ENCODE data around the gene WFIKKN2. TPM values are rescaled to one million over a fixed set of nuclear protein-coding genes. Genes with fewer than 3 reads are reported as not detected.

WFIKKN2 gene
- total RNA-seq, 1 donor from 2014 or later = not detected

- peak overlapping the region; percentile 25 for H3K4me3 Mint-ChIP-seq
Measured at GRCh38 chr17:50889528-50890118, 54.2 kb downstream of the WFIKKN2 start.

DNA sequence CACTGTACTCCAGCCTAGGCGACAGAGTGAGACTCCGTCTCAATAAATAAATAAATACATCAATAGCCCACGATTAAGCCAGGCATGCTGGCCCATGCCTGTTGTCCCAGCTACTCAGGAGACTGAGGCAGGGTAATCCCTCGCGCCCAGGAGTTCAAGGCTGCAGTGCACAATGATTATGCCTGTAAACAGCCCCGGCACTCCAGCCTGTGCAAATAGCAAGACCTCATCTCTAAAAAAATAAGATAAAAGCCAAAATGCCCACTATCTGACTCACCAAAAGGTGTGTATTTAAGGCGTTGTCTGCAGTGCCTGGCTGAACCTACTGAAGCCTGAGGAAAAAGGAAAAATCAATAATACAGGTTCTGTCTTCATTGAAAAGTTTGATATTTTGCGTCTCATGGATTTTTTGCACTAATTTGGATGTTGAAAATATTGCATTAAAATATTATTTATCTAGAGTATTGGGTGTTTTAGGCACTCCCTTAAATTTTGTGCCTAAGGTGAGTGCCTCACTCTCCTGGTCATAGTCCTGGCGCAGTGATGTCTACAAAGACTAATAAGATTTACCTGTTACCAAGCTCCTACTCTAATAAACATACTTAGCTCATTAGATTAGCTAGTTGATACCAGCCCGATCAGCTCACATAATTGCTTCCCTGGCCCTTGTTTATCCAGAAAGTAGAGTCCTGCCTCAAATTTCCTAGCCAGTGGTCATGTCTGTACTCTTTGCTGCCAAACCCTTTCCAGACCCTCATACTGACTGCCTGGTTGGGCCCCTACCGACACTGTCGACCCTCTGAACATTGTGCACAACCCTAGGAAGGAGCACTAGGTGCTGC, 55.5 kb downstream of the WFIKKN2 start:
- H3K36me3 ChIP-seq = no peaks in the 10 kb centered on the region
- TF ChIP-seq EZH2phosphoT487 (IDR thresholded peaks at IDR 0.05) = no peak
- TF ChIP-seq EZH2 (IDR thresholded peaks at IDR 0.05) = no peak
- TF ChIP-seq, protein P1, sequence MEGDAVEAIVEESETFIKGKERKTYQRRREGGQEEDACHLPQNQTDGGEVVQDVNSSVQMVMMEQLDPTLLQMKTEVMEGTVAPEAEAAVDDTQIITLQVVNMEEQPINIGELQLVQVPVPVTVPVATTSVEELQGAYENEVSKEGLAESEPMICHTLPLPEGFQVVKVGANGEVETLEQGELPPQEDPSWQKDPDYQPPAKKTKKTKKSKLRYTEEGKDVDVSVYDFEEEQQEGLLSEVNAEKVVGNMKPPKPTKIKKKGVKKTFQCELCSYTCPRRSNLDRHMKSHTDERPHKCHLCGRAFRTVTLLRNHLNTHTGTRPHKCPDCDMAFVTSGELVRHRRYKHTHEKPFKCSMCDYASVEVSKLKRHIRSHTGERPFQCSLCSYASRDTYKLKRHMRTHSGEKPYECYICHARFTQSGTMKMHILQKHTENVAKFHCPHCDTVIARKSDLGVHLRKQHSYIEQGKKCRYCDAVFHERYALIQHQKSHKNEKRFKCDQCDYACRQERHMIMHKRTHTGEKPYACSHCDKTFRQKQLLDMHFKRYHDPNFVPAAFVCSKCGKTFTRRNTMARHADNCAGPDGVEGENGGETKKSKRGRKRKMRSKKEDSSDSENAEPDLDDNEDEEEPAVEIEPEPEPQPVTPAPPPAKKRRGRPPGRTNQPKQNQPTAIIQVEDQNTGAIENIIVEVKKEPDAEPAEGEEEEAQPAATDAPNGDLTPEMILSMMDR (IDR thresholded peaks at IDR 0.05) = no peak
- H3F3A ChIP-seq (ENCODE audit: low read depth) = peaks cover 18% of the 10 kb centered on the region
- no peaks in the 10 kb centered on the region for H4K20me1 ChIP-seq (ENCODE audit: low read depth)
- H3K4me3 ChIP-seq = no peak overlapping the region
- Mint-ChIP-seq H3K27me3 (ENCODE audit: insufficient read depth, low read depth) (peaks cover 6% of the 10 kb centered on the region), H3K4me3 (no peak overlapping the region), H3K27ac (peak overlapping the region; percentile 48), H3K36me3 (peaks cover 1% of the 10 kb centered on the region), H3K4me1 (peaks cover 62% of the 10 kb centered on the region), H3K9me3 (no peaks in the 10 kb centered on the region)
- no peak overlapping the region for H3K4me2 ChIP-seq
- no peak overlapping the region for H3K27ac ChIP-seq
- H3K9me3 ChIP-seq (ENCODE audit: low read depth) = no peaks in the 10 kb centered on the region
- H3K79me2 ChIP-seq (ENCODE audit: low read depth) = no peaks in the 10 kb centered on the region
- peaks cover 28% of the 10 kb centered on the region for H3K4me1 ChIP-seq
- H3K9ac ChIP-seq = no peak overlapping the region
- no peaks in the 10 kb centered on the region for H3K27me3 ChIP-seq
- no peak overlapping the region for H2AFZ ChIP-seq (replicated peaks)
- DNase-seq (ENCODE audit: low spot score) = no peak

More at GRCh38 chr17:50889528-50890118, 54.2 kb downstream of the WFIKKN2 start:
- no peak overlapping the region for H3K4me2 ChIP-seq
- no peaks in the 10 kb centered on the region for H3K9me3 ChIP-seq (ENCODE audit: low read depth)
- H3K27me3 ChIP-seq = no peaks in the 10 kb centered on the region
- H3K9ac ChIP-seq = no peak overlapping the region
- no peak for DNase-seq (ENCODE audit: low spot score)
- no peak overlapping the region for H3K27ac ChIP-seq
- no peaks in the 10 kb centered on the region for H3K79me2 ChIP-seq (ENCODE audit: low read depth)
- no peaks in the 10 kb centered on the region for H4K20me1 ChIP-seq (ENCODE audit: low read depth)
- H3K36me3 Mint-ChIP-seq = no peaks in the 10 kb centered on the region
- peaks cover 28% of the 10 kb centered on the region for H3K4me1 ChIP-seq
- no peak overlapping the region for H2AFZ ChIP-seq (replicated peaks)
- no peaks in the 10 kb centered on the region for H3K36me3 ChIP-seq
- H3K27ac Mint-ChIP-seq = peak overlapping the region; percentile 51
- no peak overlapping the region for H3K4me3 ChIP-seq
- H3K4me1 Mint-ChIP-seq = peaks cover 54% of the 10 kb centered on the region
- H3K27me3 Mint-ChIP-seq (ENCODE audit: insufficient read depth, low read depth) = peaks cover 2% of the 10 kb centered on the region
- no peaks in the 10 kb centered on the region for H3K9me3 Mint-ChIP-seq
- H3F3A ChIP-seq (ENCODE audit: low read depth) = peaks cover 18% of the 10 kb centered on the region
- no peak for TF ChIP-seq EZH2 (IDR thresholded peaks at IDR 0.05)
- TF ChIP-seq, protein P1 (IDR thresholded peaks at IDR 0.05) = no peak
- TF ChIP-seq EZH2phosphoT487 (IDR thresholded peaks at IDR 0.05) = no peak

GRCh38 chr17:50891577-50891989, 56.2 kb downstream of the WFIKKN2 start:
- Histone ChIP-seq H3K36me3 (no peaks in the 10 kb centered on the region), H3K27ac (no peak overlapping the region), H3K4me2 (no peak overlapping the region), H3K27me3 (no peaks in the 10 kb centered on the region), H3K4me3 (no peak overlapping the region), H3K9me3 (ENCODE audit: low read depth) (no peaks in the 10 kb centered on the region), H3K9ac (no peak overlapping the region), H4K20me1 (ENCODE audit: low read depth) (no peaks in the 10 kb centered on the region), H3F3A (ENCODE audit: low read depth) (peaks cover 18% of the 10 kb centered on the region), H2AFZ (replicated peaks) (no peak overlapping the region), H3K79me2 (ENCODE audit: low read depth) (no peaks in the 10 kb centered on the region), H3K4me1 (peaks cover 28% of the 10 kb centered on the region)
- peaks cover 1% of the 10 kb centered on the region for H3K36me3 Mint-ChIP-seq
- peak overlapping the region; percentile 48 for H3K27ac Mint-ChIP-seq
- peaks cover 58% of the 10 kb centered on the region for H3K4me1 Mint-ChIP-seq
- no peak for DNase-seq (ENCODE audit: low spot score)
- H3K9me3 Mint-ChIP-seq = no peaks in the 10 kb centered on the region
- H3K27me3 Mint-ChIP-seq (ENCODE audit: insufficient read depth, low read depth) = peaks cover 6% of the 10 kb centered on the region
- no peak for TF ChIP-seq EZH2 (IDR thresholded peaks at IDR 0.05)
- no peak for TF ChIP-seq EZH2phosphoT487 (IDR thresholded peaks at IDR 0.05)
- TF ChIP-seq, protein P1 (IDR thresholded peaks at IDR 0.05) = no peak
- H3K4me3 Mint-ChIP-seq = no peak overlapping the region

Small RNAs within 50 kb of the gene (small RNA-seq; reads per million reads assigned to genes)
- gene AC005921.1 = not detected

Other genes starting within 250 kb of the WFIKKN2 start
- 0.22 TPM in 1 of 2 replicates, not detected in the other for gene ABCC3, start 200.7 kb upstream of the WFIKKN2 start, total RNA-seq (ENCODE audit: low replicate concordance)
- gene ANKRD40, start 127.7 kb upstream of the WFIKKN2 start, total RNA-seq (ENCODE audit: low replicate concordance) = 50.6 and 53.4 TPM in 2 replicates
- 245 and 374 TPM in 2 replicates for gene LUC7L3, start 116.0 kb upstream of the WFIKKN2 start, total RNA-seq (ENCODE audit: low replicate concordance)
- not detected in 2 replicates for gene ANKRD40CL, start 68.1 kb upstream of the WFIKKN2 start, total RNA-seq (ENCODE audit: low replicate concordance)
- gene TOB1, start 30.8 kb downstream of the WFIKKN2 start, total RNA-seq (ENCODE audit: low replicate concordance) = 13.6 and 18.2 TPM in 2 replicates

All from neural progenitor cell (in vitro differentiated cells).